ENCODE results near the gene GSTA3.

GSTA3 gene

DNA sequence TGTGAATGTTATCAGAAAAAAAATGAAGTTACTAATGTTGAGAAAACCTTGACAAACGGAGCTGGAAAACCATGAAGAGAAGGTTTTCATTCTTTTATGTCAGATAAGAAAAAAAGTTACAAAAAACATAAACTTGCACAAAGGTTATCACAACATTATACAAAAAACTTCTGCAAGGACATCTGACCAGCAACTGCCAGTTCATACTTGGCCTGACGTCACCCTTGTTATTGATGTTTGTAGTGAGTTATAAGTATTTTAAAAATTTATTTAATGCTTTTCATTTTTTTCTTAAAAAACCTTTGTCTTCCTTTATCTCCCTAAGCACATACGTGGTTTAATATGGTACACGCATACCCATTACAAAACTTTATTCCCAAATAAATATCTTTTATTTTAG lies 16.3 kb downstream of the GSTA3 start:
- no peak overlapping the region for H3K4me3 ChIP-seq (ENCODE audit: low read length)
- TF ChIP-seq, protein P1, sequence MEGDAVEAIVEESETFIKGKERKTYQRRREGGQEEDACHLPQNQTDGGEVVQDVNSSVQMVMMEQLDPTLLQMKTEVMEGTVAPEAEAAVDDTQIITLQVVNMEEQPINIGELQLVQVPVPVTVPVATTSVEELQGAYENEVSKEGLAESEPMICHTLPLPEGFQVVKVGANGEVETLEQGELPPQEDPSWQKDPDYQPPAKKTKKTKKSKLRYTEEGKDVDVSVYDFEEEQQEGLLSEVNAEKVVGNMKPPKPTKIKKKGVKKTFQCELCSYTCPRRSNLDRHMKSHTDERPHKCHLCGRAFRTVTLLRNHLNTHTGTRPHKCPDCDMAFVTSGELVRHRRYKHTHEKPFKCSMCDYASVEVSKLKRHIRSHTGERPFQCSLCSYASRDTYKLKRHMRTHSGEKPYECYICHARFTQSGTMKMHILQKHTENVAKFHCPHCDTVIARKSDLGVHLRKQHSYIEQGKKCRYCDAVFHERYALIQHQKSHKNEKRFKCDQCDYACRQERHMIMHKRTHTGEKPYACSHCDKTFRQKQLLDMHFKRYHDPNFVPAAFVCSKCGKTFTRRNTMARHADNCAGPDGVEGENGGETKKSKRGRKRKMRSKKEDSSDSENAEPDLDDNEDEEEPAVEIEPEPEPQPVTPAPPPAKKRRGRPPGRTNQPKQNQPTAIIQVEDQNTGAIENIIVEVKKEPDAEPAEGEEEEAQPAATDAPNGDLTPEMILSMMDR (IDR thresholded peaks at IDR 0.05; ENCODE audit: insufficient read depth, low read depth, low read length, missing control alignments): no peak
- DNase-seq (ENCODE audit: low read depth): no peak

DNA sequence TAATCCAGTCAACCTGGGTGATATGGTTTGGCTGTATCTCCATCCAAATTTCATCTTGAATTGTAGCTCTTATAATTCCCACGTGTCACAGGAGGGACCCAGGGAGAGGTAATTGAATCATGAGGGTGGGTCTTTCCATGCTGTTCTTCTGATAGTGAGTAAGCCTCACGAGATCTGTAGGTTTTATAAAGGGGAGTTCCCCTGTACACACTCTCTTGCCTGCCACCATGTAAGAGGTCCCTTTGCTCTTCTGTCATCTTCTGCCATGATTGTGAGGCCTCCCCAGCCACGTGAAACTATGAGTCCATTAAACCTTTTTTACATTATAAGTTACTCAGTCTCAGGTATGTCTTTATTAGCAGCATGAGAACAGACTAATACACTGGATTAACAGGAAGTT lies 19.5 kb downstream of the GSTA3 start:
- no peak for DNase-seq (ENCODE audit: low read depth)
- H3K4me3 ChIP-seq (ENCODE audit: low read length): no peak overlapping the region
- TF ChIP-seq, protein P1 (IDR thresholded peaks at IDR 0.05; ENCODE audit: insufficient read depth, low read depth, low read length, missing control alignments): no peak

DNA sequence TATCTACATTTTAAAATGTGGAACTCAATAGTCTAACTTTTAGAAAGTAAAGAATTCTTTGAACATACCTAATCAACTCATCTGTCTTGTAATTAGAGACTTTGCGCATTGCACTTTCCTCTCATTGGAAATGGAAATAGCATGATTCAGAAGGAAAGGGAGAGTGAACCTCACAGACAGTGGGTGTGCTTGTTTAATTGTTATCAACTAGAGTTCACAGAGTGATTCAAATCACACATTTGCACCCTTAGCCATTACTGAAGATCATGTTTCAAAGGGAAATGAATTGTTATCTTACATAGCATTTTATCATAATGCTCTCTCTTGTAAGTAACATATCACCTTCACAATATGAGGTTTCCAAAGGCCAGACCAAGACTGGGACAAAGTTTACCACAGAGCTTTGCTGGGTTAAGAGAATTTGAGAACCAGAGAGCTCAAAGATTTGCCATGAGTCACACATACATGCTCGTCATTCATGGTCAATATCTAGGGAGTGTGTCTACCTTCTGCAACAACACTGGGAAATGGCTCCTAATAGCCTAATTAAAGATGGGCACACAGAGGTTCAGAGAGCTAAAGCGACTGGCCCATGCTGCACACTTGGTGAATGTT lies 21.5 kb downstream of the GSTA3 start:
- TF ChIP-seq, protein P1 (IDR thresholded peaks at IDR 0.05; ENCODE audit: insufficient read depth, low read depth, low read length, missing control alignments): no peak
- no peak overlapping the region for H3K4me3 ChIP-seq (ENCODE audit: low read length)
- DNase-seq (ENCODE audit: low read depth): peak; percentile 39

DNA sequence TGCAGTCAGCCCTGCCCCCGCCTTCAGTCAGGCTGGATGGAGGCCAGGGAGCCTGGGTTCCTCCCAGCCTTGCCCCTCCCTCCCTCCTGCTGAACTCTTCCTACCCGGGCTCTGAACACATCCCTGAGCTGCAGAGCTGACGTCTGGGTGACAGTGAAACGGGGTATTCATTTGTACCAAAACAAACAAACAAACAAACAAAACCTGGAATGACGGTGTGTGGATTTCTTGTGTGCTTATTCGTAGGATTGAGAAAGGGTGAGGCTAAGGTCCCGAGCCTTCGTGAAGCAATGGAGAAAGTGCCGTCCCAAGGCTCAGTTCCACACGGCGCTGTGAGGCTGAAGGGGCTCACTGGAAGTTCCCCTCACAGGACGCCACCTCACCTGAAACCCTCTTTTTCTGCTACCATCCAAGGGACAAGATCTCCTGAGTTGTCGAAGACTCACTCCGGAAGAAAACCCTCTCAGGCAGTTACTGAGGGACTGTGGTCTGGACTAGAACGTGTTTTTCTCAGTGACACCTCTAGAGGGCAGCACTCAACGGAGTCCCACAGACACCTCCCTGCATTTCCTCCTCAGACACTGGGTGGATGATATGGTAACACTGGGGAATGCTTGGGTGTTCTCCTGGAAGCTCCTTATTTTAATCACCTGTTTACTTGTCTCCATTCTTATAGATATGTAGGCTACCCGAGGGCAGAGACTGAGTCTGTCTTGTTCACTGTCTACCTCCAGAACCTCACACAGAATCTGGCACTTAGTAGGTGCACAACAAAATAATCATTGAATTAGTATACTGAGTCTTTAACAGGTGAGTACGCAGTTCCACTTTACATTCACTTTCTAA lies 27.3 kb downstream of the GSTA3 start:
- DNase-seq (ENCODE audit: low read depth): peak; percentile 75
- TF ChIP-seq, protein P1 (IDR thresholded peaks at IDR 0.05; ENCODE audit: insufficient read depth, low read depth, low read length, missing control alignments): peak; percentile 85
- H3K4me3 ChIP-seq (ENCODE audit: low read length): peak overlapping the region; percentile 63

DNA sequence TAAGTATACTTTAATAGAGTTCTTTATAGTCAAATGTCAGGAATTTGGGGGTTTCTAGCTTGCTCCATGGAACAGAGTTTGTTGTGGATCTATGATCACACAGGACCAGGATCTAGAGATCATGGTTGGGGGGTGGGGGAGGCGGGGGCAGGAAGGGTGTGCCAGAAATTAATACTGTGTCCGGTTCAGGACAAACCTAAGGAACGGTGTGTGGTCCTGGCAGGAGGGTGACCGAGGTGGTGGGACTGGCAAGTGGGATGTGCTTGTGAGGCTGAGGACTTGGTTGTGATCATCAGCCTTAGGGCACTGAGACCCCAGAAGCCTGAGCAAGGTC lies 27.9 kb downstream of the GSTA3 start:
- no peak overlapping the region for H3K4me3 ChIP-seq (ENCODE audit: low read length)
- TF ChIP-seq, protein P1 (IDR thresholded peaks at IDR 0.05; ENCODE audit: insufficient read depth, low read depth, low read length, missing control alignments): no peak
- no peak for DNase-seq (ENCODE audit: low read depth)

DNA sequence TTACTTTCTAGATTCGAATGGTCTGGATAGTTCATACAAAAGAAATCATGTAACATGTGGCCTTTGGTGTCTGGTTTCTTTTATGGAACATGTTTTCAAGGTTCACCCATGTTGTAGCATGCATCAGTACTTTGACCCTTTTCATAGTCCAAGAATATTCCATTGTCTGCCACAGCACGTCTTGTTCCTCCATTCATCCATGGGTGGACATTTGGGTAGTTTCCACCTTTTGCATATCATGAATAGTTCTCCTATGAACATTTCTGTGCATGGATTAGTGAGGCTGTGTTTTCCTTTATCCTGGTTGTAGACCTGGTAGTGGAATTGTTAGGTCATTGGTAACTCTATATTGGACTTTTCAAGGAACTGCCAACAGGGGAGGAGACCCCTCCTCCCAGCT lies 31.7 kb downstream of the GSTA3 start:
- TF ChIP-seq, protein P1 (IDR thresholded peaks at IDR 0.05; ENCODE audit: insufficient read depth, low read depth, low read length, missing control alignments): no peak
- no peak for DNase-seq (ENCODE audit: low read depth)

More for the DNA sequence above, 31.7 kb downstream of the GSTA3 start:
- no peak overlapping the region for H3K4me3 ChIP-seq (ENCODE audit: low read length)
